SK-N-SH (cell line): ENCODE results near the gene SH3RF2. TPM values are rescaled to one million over a fixed set of nuclear protein-coding genes. Genes with fewer than 3 reads are reported as not detected.

Experiments
- CTCF ChIA-PET: fragments of 300-600, 350-600 bp; formaldehyde crosslinking; extraction: SDS; loops from one replicate; lab custom pipeline; 2021; lab: Yijun Ruan, JAX
- POLR2A ChIA-PET: fragments of 350-600 bp; sonication (Branson Sonifier 250); formaldehyde crosslinking; extraction: SDS; loops from one replicate; lab custom pipeline; 2020; ENCODE audit warnings: antibody characterized with exemption, inconsistent platforms; lab: Yijun Ruan, JAX
- DNase-seq: peaks from one replicate; pipeline ENCODE4 v3.0.0; 2012
- H2AFZ ChIP-seq: fragments of 200-600 bp; sonication (generic); 2 replicates; pipeline ENCODE4 v1.8.1; 2016; ENCODE audit warnings: antibody characterized with exemption, mild to moderate bottlenecking, low read depth
- H3F3A ChIP-seq: fragments of 200-600 bp; sonication (generic); replicated peaks from 2 replicates; pipeline ENCODE3; 2016; ENCODE audit warnings: antibody characterized with exemption, mild to moderate bottlenecking; ENCODE audit not compliant: insufficient read depth
- H3K27ac ChIP-seq, 2 experiments: fragments of 200-500 bp in 1 of 2; fragments of 200-600 bp in 1 of 2; sonication (Bioruptor generic) in 1 of 2; sonication (generic), shearing (Covaris generic) in 1 of 2; 2 replicates each; pipeline versions ENCODE4 v1.5.1 to v1.6.1; 2014 to 2016; ENCODE audit warnings: low read depth in 2 of 2, inconsistent platforms in 1 of 2, low read length in 1 of 2, mild to moderate bottlenecking in 1 of 2, mixed read lengths in 1 of 2
- H3K27me3 ChIP-seq: fragments of 200-600 bp; sonication (generic), shearing (Covaris generic); 2 replicates; pipeline ENCODE4 v1.6.1; 2016; ENCODE audit warnings: mixed run types; ENCODE audit not compliant: insufficient read depth
- H3K36me3 ChIP-seq, 2 experiments: fragments of 200-500 bp in 1 of 2; fragments of 200-600 bp in 1 of 2; sonication (Bioruptor generic) in 1 of 2; sonication (generic) in 1 of 2; replicated peaks in 1 of 2; 2 replicates each; pipeline versions ENCODE3 to v1.5.1; 2014 to 2016; ENCODE audit warnings: low read length in 1 of 2, mild to moderate bottlenecking in 1 of 2; ENCODE audit not compliant: insufficient read depth in 2 of 2, control insufficient read depth in 1 of 2
- H3K4me1 ChIP-seq, 2 experiments: fragments of 200-500 bp in 1 of 2; fragments of 200-600 bp in 1 of 2; sonication (Bioruptor generic) in 1 of 2; sonication (generic), shearing (Covaris generic) in 1 of 2; 2 replicates each; pipeline versions ENCODE4 v1.5.1 to v1.6.1; 2014 to 2016; ENCODE audit warnings: low read depth in 1 of 2, low read length in 1 of 2, mixed run types in 1 of 2; ENCODE audit not compliant: insufficient read depth in 2 of 2, control insufficient read depth in 1 of 2
- H3K4me2 ChIP-seq: fragments of 200-600 bp; sonication (generic), shearing (Covaris generic); 2 replicates; pipeline ENCODE4 v1.6.1; 2017; ENCODE audit warnings: mixed run types
- H3K4me3 ChIP-seq, 2 experiments: fragments of 200-500 bp in 1 of 2; fragments of 200-600 bp in 1 of 2; sonication (Bioruptor generic) in 1 of 2; sonication (generic), shearing (Covaris generic) in 1 of 2; 2 replicates each; pipeline versions ENCODE4 v1.5.1 to v1.8.1; 2014 to 2016; ENCODE audit warnings: low read depth in 2 of 2, inconsistent platforms in 1 of 2, low read length in 1 of 2, mild to moderate bottlenecking in 1 of 2, mixed read lengths in 1 of 2, moderate library complexity in 1 of 2
- H3K79me2 ChIP-seq: fragments of 200-600 bp; sonication (generic); 2 replicates; pipeline ENCODE4 v1.8.1; 2017; ENCODE audit warnings: mild to moderate bottlenecking; ENCODE audit not compliant: insufficient read depth
- H3K9ac ChIP-seq: fragments of 200-600 bp; sonication (generic); 2 replicates; pipeline ENCODE4 v1.6.1; 2017; ENCODE audit warnings: mixed run types
- H3K9me2 ChIP-seq: fragments of 200-600 bp; sonication (generic); 2 replicates; pipeline ENCODE4 v1.6.1; 2017; ENCODE audit warnings: mixed run types
- H3K9me3 ChIP-seq: fragments of 200-600 bp; sonication (generic); 2 replicates; pipeline ENCODE4 v1.6.1; 2017; ENCODE audit warnings: mixed run types, mild to moderate bottlenecking, moderate library complexity
- H4K20me1 ChIP-seq: fragments of 200-600 bp; sonication (generic); 2 replicates; pipeline ENCODE4 v1.6.1; 2017; ENCODE audit warnings: mild to moderate bottlenecking, mixed run types; ENCODE audit not compliant: insufficient read depth
- CHD2 ChIP-seq: fragments of 150-350 bp; IDR thresholded peaks from 2 replicates; pipeline ENCODE4 v1.6.1; 2018; ENCODE audit warnings: low read length; ENCODE audit not compliant: partially characterized antibody
- ELF1 ChIP-seq: IDR thresholded peaks from 2 replicates; pipeline ENCODE4 v1.4.0; 2012
- EP300 ChIP-seq, 2 experiments: IDR thresholded peaks; 2 replicates each; pipeline versions ENCODE4 v1.4.0 to v1.6.1; 2012; ENCODE audit warnings: borderline replicate concordance in 1 of 2, low read depth in 1 of 2, low read length in 1 of 2
- EZH2phosphoT487 ChIP-seq: fragments of 200-600 bp; sonication (generic); IDR thresholded peaks from 2 replicates; pipeline ENCODE4 v1.6.1; 2017; ENCODE audit warnings: low read depth, mixed run types, mild to moderate bottlenecking, antibody characterized with exemption, moderate library complexity, borderline replicate concordance
- FOSL2 ChIP-seq: IDR thresholded peaks from 2 replicates; pipeline ENCODE4 v1.4.0; 2012; ENCODE audit warnings: low read depth, mild to moderate bottlenecking, moderate library complexity, borderline replicate concordance
- FOXJ3 ChIP-seq: sonication (generic); formaldehyde crosslinking; IDR thresholded peaks from 2 replicates; pipeline ENCODE4 v1.5.1; 2020; ENCODE audit warnings: mild to moderate bottlenecking, missing genetic modification reagents
- GABPA ChIP-seq: IDR thresholded peaks from 2 replicates; pipeline ENCODE4 v1.4.0; 2012; ENCODE audit warnings: low read depth, mild to moderate bottlenecking
- JUND ChIP-seq: IDR thresholded peaks from 2 replicates; pipeline ENCODE4 v1.4.0; 2012
- NFIC ChIP-seq: IDR thresholded peaks from 2 replicates; pipeline ENCODE4 v1.4.0; 2012; ENCODE audit warnings: borderline replicate concordance
- PBX3 ChIP-seq: IDR thresholded peaks from 2 replicates; pipeline ENCODE4; 2012
- POLR2AphosphoS5 ChIP-seq: IDR thresholded peaks from 2 replicates; pipeline ENCODE4 v1.6.1; 2012; ENCODE audit warnings: low read depth, low read length
- RAD21 ChIP-seq: IDR thresholded peaks from 2 replicates; pipeline ENCODE4 v1.6.1; 2012; ENCODE audit warnings: mild to moderate bottlenecking, low read length
- RCOR1 ChIP-seq: fragments of 150-350 bp; IDR thresholded peaks from 2 replicates; pipeline ENCODE4 v1.6.1; 2017; ENCODE audit warnings: antibody characterized with exemption, low read length
- RFX5 ChIP-seq: IDR thresholded peaks from 2 replicates; pipeline ENCODE4 v1.6.1; 2012; ENCODE audit warnings: mild to moderate bottlenecking, improper control_type of control experiment, low read length
- SMC3 ChIP-seq: IDR thresholded peaks from 2 replicates; pipeline ENCODE4 v1.6.1; 2012; ENCODE audit warnings: low read depth, low read length, improper control_type of control experiment
- TAF1 ChIP-seq: IDR thresholded peaks from 2 replicates; pipeline ENCODE4 v1.6.1; 2012; ENCODE audit warnings: low read depth, mild to moderate bottlenecking, low read length, moderate library complexity, borderline replicate concordance
- TEAD4 ChIP-seq: IDR thresholded peaks from 2 replicates; pipeline ENCODE4 v1.4.0; 2012; ENCODE audit warnings: mild to moderate bottlenecking, borderline replicate concordance; ENCODE audit not compliant: insufficient read depth
- YY1 ChIP-seq: IDR thresholded peaks from 2 replicates; pipeline ENCODE4 v1.4.0; 2012; ENCODE audit warnings: low read depth, mild to moderate bottlenecking
- WGBS: methylation state at CpG from one replicate; pipeline ENCODE4 v1.1.6; 2017; ENCODE audit warnings: low lambda C conversion rate; 5-methylcytosine and 5-hydroxymethylcytosine counted together
- polyA plus RNA-seq, 3 experiments: library from polyadenylated mRNA; depleted of rRNA; stranded (reverse); fragments of >200 nt; gene quantifications; 2 replicates each; pipeline ENCODE4 v1.2.3, GENCODE V29; 2012
- TF ChIP-seq, protein P1 (sequence below): IDR thresholded peaks from 2 replicates; pipeline ENCODE4 v1.6.1; 2012; ENCODE audit warnings: mild to moderate bottlenecking, low read depth, low read length, moderate library complexity
- TF ChIP-seq, protein P2 (sequence below): IDR thresholded peaks from 2 replicates; pipeline ENCODE4 v1.4.0; 2012; ENCODE audit warnings: low read depth, borderline replicate concordance
- TF ChIP-seq, protein P3 (sequence below): fragments of 150-350 bp; IDR thresholded peaks from 2 replicates; pipeline ENCODE4 v1.6.1; 2017; ENCODE audit warnings: antibody characterized with exemption, low read length, low read depth, borderline replicate concordance

Gene SH3RF2
- polyA plus RNA-seq, 1 of the 3 experiments (the other 2 are of a cell fraction) = 0.87 TPM

DNA sequence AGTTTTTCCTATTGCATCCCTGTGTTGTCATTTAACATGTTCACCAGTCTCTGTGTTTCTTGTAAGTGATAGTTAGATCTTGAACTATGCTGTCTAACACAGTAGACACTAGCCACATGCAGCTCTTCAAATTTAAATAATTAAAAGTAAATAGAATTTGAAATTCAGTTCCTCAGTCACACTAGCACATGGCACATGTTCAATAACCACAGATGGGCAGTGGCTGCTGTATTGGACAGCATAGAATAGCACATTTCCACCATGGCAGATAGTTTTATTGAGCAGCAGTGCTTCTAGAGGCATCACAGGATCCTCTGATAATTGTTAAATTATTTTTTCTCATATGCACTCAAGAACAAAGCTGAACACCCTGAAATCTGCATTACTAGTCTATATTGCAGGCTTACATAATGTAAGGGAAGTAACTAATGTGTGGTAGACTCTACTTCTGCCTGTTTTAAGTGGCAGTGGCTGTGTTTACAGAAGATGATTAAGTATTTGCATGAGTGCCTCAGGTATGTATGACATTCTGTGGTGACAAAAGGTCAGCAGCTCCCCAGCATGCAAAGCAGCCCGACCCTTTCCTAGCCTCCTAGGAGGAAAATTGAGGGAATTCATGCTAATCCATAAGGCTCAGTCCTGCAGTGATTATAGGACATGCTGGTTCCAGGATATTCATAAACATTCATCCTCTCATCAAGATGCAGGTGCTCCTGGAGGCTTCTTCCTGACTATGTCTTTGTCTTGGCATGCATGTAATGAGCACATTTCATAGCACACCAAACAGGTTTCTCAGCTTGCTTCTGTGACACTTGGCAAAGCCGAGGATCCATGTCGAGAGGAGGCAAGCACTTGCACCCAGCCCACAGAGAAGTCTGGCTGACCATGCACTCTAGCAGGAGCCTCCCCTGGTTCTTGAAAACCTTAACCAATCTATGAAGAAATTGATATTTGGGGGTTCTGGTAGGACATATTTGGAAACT is 45.5 kb downstream of the SH3RF2 start (continued):
- TF ChIP-seq CHD2 (no peak), GABPA (no peak), YY1 (no peak), EZH2phosphoT487 (no peak), JUND (no peak)
- TF ChIP-seq, protein P1, sequence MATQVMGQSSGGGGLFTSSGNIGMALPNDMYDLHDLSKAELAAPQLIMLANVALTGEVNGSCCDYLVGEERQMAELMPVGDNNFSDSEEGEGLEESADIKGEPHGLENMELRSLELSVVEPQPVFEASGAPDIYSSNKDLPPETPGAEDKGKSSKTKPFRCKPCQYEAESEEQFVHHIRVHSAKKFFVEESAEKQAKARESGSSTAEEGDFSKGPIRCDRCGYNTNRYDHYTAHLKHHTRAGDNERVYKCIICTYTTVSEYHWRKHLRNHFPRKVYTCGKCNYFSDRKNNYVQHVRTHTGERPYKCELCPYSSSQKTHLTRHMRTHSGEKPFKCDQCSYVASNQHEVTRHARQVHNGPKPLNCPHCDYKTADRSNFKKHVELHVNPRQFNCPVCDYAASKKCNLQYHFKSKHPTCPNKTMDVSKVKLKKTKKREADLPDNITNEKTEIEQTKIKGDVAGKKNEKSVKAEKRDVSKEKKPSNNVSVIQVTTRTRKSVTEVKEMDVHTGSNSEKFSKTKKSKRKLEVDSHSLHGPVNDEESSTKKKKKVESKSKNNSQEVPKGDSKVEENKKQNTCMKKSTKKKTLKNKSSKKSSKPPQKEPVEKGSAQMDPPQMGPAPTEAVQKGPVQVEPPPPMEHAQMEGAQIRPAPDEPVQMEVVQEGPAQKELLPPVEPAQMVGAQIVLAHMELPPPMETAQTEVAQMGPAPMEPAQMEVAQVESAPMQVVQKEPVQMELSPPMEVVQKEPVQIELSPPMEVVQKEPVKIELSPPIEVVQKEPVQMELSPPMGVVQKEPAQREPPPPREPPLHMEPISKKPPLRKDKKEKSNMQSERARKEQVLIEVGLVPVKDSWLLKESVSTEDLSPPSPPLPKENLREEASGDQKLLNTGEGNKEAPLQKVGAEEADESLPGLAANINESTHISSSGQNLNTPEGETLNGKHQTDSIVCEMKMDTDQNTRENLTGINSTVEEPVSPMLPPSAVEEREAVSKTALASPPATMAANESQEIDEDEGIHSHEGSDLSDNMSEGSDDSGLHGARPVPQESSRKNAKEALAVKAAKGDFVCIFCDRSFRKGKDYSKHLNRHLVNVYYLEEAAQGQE = no peak
- TF ChIP-seq, all 33 proteins: peak for 0

DNA sequence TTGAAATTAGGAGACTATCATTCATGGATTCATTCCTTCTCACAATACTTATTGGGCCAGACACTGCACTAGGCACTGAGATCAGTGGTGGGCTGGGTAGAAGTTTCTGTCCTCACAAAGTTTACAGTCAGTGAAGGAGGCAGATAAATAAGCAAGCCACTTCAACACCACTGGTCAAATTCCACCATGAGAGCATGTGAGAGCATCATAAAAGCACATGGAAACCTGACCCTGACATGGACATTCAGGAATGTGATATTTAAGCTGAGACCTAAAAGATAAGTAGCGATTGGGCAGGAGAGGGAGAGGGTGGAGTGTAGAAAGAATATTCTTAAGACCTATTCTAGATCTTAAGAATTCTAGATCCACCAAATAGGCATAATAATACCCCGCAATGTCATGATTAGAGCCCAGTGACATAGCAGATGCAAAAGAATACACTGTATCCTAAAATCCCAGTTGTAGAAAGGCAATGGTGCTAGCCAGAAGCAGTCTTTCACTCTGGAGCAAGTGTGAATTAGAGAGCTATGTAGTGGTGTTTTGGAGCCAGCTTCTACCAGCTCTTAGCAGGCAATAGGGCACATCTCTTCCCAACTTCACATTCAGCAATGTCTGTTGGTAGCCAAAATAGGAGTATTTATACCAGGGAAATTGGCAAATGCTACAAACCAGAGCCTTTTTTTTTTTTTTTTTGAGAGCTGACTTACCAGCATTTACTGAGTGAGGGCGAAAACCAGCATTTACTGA is 46.4 kb downstream of the SH3RF2 start:
- Histone ChIP-seq H3K9me2 (no peaks in the 10 kb centered on the region), H2AFZ (no peak overlapping the region), H3K4me3 (no peak overlapping the region), H3K36me3 (no peaks in the 10 kb centered on the region), H3K27me3 (no peaks in the 10 kb centered on the region), H3K9ac (no peak overlapping the region), H3K79me2 (no peaks in the 10 kb centered on the region), H3K27ac (no peak overlapping the region), H4K20me1 (no peaks in the 10 kb centered on the region), H3K4me1 (peaks cover 0 to 10% of the 10 kb centered on the region in 2 experiments; a peak in 1 of 4 replicates), H3K4me2 (no peak overlapping the region), H3F3A (no peaks in the 10 kb centered on the region), H3K9me3 (no peaks in the 10 kb centered on the region)
- POLR2A ChIA-PET = no interaction called here
- 76% methylated on average over 3 of the region's 3 CpGs for WGBS
- TF ChIP-seq GABPA (no peak), PBX3 (no peak), ELF1 (no peak), FOXJ3 (no peak), TEAD4 (no peak), RAD21 (no peak), FOSL2 (no peak), CHD2 (no peak), POLR2AphosphoS5 (no peak), NFIC (no peak), RCOR1 (no peak), RFX5 (no peak), EP300 (IDR thresholded peaks at IDR 0.05; ENCODE audit: borderline replicate concordance in 1 of 2, low read depth in 1 of 2, low read length in 1 of 2) (no peak), YY1 (no peak), TAF1 (no peak), SMC3 (no peak)
- TF ChIP-seq, protein P2, sequence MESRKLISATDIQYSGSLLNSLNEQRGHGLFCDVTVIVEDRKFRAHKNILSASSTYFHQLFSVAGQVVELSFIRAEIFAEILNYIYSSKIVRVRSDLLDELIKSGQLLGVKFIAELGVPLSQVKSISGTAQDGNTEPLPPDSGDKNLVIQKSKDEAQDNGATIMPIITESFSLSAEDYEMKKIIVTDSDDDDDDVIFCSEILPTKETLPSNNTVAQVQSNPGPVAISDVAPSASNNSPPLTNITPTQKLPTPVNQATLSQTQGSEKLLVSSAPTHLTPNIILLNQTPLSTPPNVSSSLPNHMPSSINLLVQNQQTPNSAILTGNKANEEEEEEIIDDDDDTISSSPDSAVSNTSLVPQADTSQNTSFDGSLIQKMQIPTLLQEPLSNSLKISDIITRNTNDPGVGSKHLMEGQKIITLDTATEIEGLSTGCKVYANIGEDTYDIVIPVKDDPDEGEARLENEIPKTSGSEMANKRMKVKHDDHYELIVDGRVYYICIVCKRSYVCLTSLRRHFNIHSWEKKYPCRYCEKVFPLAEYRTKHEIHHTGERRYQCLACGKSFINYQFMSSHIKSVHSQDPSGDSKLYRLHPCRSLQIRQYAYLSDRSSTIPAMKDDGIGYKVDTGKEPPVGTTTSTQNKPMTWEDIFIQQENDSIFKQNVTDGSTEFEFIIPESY = no peak
- TF ChIP-seq, protein P3, sequence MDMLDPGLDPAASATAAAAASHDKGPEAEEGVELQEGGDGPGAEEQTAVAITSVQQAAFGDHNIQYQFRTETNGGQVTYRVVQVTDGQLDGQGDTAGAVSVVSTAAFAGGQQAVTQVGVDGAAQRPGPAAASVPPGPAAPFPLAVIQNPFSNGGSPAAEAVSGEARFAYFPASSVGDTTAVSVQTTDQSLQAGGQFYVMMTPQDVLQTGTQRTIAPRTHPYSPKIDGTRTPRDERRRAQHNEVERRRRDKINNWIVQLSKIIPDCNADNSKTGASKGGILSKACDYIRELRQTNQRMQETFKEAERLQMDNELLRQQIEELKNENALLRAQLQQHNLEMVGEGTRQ = no peak
- CTCF ChIA-PET = interaction anchor here (1.3 kb wide), 1 partner anchor 74 kb away, joined by 3 read pairs; no protein-coding TSS in a partner anchor
- no peak for DNase-seq
